AML-193 (cell line): Measurements from ENCODE around the gene PKDREJ.

Experiments used
- DNase-seq, 2 experiments: peaks; one replicate each; lab custom pipeline; 2025; lab: John Stamatoyannopoulos, UW

The PKDREJ gene

DNA sequence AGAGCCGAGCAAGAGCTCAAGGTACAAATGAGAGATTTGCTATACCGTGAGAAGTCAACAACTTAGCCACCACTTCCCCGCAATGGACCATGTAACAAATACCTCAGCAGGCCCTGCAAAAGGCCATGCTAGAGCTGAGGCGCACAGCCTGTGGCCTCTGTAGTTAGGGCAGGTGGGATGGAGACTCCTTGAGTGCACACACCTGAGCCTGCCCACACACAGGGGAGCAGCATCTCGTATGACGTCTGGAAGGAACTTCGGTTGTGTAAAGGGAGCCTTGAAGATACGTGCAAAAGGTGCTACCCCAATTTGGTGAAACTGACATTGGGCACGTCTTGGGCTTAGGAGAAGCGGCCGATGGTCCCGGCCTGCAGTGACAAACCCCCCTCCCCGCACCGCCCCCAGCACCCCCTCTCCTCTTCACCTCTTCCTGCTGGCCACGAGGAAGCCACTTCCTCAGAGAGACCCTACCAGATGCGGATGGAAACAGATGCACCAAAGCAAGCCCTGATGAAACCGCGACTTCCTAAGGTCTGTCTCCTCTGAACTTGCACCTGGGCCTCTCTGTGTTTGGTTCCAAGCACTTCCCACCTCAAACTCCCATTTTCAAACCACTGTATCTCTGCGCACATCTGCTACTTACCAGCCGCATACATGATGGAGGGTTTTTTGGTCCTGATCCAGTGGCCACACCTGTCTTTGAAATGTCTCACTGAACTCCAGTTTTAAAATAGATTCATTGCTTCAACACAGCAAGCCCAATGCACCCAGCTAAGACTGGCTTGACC, 23.7 kb downstream of the PKDREJ start:
- DNase-seq = no peak

DNA sequence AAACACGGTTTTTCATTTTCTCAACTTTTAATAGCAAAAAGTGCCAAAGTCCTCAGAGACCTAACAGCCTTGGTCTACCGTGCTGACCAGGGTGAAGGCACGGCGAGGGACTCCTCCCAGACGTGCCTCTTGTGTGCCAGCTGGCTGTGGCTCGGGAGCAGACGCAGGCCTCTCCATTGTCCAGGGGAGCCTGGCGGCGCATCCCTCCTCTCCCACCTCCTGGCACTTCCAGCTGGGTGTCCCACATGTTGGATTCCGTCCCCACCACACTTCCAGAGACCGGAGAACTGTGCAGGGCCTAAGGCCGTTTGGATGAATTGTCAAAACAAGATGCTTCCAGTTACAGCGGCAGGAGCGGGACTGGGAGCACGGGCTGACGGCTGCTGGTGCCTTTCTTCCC, 24.6 kb downstream of the PKDREJ start:
- no peak for DNase-seq

DNA sequence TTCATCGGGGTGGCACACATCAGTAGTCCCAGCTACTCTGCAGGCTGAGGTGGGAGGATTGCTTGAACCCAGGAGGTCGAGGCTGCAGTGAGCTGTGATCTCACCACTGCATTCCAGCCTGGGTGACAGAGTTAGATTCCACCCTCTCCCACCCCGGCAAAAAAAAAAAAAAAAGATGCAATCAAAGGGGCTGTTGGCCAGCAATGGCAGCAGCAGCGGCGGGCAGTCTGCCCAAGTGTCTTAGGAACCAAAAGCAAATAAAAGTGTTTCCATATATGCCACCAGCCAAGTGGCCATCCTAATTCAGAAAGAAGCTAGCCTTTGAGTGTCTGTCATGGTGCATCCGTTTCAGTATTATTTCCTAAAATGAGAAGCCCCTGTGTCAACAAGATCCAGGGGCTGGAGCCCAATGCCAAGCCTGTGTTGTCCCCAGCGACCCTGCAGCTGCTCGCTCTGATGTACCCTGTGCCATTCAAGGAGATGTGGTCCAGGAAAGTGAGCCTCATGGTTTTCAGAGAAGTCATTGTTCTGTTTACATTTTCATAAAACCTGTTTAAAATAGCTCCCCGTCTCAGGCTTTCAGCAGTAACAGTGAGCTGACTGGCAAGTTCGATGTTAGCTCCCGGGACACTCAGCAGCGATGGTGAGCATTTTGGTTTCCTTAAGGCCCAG, 25.6 kb downstream of the PKDREJ start:
- DNase-seq = no peak

DNA sequence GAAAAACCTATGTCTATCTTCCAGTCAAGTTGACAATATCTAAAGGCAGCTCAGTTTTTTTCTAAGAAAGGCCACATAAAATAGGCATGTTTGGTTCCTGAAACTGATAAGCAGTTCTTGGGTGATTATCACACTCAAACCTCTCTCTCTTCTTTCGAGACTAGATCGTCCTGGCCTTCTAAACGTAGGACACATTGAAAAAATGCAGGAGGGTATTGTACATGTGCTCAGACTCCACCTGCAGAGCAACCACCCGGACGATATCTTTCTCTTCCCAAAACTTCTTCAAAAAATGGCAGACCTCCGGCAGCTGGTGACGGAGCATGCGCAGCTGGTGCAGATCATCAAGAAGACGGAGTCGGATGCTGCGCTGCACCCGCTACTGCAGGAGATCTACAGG, 28.2 kb downstream of the PKDREJ start:
- DNase-seq = no peak

DNA sequence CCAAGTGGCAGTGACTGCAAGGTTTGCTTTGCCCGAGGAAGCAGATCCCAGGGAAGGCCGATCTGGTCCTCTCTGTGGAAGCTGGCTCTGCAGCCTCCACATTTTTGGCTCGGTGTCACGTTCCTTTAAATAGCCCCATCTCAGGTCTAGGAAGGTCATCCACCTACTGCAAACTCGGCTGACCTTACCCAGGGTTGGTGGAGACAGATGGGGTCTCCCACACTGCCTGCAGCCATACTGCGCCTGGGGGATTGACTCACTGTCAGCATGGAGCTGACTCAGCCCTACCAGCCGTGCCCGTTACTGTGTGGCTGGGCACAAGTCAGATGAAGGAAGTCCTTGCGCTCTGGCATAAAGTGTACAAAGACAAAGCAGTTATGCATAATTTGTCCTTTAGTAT, 29.9 kb downstream of the PKDREJ start:
- no peak for DNase-seq

DNA sequence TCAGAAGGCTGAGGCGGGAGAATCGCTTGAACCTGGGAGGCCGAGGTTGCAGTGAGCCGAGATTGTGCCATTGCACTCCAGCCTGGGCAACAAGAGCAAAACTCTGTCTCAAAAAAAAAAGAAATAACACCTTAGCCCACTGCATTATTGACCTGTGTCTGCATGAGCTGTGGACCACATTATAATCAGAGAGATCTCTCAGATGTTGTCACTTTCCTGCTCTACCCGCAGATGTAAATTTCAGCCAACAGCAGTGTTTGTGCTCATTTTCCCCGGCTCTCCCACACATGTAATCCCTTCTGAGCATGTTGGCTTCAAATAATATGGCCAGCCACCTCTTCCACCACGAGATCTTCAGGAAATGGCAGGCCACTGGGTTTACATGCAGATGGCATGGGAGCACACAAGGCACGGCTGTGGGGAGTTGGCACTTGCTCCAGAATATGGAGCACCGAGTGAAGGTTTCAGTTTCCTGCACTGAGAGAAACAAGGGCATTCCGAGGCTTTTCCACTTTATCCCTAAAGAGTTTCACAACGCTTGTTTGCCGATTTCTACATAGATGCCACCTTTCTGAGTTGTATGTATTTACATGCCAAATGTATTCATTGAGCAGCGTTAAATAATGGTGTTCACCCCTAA, 32.8 kb downstream of the PKDREJ start:
- no peak for DNase-seq

DNA sequence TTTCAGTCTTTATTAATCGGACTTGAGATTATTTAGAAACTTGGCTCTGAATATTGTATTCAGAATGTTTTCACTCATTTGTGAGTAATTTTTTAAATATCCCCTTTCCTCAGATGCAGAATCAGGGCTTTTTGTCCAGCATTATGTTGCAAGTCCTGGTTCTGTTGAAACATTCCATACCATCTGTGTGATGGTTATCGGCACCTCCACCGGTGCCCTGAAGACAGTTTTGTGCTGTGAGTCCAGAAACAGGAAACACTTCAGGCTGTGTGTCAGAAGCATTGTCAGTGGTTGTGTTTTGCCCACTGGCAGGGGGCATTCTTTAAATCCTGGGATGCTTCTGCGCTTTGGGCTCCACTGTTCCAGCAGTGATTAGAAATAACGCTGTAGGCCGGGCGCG, 33.4 kb downstream of the PKDREJ start:
- no peak for DNase-seq

DNA sequence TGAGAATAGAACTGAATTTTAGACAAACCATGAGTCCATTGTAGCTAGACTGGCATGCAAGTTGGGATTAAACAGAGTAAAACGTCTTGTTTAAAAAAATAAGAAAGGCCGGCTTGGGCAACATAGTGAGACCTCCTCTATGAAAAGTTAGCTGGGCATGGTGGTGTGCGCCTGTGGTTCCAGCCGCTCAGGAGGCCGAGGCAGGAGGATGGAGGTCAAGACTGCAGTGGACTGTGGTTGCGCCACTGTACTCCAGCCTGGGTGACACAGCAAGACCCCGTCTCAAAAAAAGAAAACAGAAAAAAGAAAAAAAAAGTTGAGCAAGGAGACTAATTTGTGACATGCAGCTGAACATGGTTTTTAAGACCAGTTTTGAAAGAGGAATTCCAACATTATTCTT, 36.6 kb downstream of the PKDREJ start:
- no peak for DNase-seq

DNA sequence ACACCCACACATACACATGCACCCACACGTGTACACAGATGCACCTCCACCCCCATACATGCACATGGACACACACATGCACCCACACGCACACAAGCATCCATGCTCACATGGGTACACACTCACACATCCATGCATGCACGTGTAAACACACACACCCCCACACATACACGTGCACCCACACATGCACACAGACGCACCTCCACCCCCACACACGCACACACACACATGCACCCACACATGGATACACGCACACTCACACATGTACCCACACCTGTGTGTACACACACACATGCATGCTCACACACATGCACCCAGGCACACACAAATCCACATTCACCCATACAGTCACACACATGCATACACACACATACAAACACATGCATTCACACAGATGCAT, 37.5 kb downstream of the PKDREJ start:
- DNase-seq = no peak

DNA sequence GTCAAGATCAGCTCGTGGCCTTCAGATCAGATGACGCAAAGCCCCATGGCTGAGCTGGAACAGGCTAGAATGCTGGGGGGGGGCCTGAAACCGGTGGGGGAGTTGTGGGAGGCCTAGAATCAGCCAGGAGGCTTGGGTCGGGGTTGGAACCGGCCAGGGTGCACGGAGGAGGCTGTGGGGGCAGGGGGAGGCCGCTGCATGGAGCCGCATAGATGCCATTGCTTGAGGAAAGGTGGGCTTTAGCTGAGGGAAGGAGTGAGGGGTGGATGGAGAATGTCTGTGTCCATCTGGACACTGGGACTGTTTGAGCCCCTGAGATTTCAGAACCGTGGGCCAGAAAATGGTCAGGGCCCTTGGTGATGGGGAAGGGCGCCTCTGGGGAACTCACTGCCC, 38.2 kb downstream of the PKDREJ start:
- no peak for DNase-seq

DNA sequence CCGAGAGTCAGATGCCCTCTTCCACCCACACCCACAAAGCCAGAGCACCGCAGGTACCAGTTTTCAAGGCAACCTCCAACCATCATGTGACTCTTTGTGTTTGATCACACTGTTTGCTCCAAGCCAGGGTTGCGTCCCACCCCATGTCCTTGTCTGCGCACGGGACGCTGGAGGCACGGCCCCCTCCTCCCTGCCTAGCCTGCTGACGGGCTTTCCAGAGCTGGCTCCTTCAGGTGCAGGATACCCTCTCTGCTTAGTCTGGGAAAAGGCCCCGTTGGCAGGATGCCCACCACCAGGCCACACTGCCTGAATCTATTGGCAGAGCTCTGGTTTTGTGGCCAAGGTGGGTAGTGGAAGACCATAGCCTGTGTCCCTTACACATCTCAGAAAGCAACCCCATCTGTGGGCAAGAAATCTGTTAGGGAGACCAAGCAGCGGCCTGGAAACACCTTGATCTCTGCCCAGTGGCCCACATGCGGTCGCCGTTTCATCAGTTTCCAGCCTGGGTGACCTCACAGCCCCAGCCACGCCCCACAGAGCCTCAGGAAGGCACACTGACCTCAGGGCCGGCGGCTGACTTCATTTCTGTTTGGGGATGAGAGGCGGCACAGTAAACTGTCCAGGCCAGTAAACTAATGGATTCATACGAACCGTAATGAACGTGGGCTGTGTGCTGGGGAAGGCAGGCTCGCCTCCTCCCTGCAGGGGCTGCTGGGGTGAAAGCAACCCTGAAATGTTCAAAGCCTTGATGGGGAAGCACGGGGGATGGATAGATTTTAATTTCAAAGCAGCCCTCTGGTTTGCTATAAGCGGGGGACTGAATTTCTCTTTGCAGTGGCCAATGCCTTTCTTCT, 38.9 kb downstream of the PKDREJ start:
- no peak for DNase-seq

DNA sequence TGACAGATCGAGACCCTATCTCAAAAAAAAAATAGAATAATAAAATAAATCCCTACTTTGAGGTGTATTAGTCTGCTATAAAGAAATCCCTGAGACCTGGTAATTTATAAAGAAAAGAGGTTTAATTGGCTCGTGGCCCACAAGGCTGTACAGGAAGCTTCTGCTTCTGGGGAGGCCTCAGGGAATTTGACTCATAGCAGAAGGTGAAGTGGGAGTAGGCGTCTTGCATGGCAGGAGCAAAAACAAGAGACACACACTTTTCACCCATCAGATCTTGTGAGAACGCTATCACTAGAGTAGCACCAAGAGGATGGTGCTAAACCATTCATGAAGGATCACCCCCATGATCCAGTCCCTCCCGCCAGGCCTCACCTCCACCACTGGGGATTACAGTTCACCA, 42.2 kb downstream of the PKDREJ start:
- no peak for DNase-seq

DNA sequence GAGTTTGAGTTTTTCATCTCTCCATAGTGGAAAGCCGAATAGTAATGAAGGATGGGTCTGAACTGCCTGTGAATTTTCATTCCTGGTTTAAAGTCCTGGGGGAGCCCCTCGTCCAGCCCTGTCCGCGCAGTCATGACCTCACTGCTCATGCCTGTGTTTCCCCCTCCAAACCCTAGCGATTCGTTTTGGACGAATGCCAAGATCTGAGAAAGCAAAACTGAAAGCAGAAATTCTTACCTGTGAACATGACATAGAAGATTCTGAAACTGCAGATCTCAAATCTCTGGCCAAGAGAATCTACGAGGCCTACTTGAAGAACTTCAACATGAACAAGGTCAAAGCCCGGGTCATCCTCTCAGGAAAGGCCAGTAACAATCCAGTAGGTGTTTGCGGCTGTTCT, 43.5 kb downstream of the PKDREJ start:
- no peak for DNase-seq

DNA sequence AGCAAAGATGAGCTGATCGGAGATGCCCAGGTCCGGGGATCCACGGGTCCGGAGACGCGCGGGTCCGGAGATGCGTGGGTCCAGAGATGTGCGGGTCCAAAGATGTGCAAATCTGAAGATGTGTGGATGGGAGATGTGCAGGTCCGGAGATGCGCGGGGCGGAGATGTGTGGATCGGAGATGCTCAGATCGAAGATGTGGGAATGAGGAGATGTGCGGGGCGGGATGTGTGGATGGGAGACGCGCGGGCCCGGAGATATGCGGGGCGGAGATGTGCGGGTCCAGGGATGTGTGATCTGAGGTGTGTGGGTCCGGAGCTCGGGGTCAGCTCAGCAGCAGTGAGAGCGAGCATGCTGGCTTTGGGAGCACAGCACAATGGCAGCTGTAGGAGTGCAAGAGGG, 48.5 kb downstream of the PKDREJ start:
- DNase-seq = no peak

DNA sequence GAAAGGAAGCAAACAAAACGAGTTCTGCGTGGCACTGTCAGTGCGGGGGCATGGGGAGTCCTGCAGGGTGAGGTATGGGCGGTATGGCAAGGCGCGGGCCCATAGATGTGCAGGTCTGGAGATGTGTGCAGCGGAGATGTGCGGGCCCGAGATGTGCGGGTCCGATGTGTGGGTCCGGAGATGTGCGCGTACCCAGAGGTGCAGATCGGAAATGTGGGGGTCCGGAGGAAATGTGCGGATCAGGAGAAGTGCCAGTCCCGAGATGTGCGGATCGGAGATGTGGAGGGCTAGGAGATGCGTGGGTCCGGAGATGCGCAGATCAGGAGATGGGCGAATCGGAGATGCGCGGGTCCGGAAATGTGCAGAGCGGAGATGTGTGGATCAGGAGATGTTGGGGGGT, 49.0 kb downstream of the PKDREJ start:
- DNase-seq = no peak

DNA sequence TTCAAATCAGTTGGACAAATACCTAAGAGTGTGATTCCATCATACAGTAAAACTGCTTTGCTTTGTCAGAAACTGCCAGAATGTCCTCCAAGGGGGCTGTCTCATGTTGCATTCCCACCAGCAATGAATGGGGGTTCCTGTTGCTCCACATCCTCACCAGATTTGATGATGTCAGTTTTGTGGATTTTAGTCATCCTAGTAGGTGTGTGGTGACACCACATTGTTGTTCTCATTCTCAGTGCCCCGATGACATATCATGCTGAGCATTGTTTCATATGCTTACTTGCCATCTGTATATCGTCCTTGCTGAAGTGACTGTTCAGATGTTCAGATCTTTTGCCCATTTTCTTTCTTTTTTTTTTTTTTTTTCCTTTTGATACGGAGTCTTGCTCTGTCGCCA, 50.1 kb downstream of the PKDREJ start:
- DNase-seq = no peak

DNA sequence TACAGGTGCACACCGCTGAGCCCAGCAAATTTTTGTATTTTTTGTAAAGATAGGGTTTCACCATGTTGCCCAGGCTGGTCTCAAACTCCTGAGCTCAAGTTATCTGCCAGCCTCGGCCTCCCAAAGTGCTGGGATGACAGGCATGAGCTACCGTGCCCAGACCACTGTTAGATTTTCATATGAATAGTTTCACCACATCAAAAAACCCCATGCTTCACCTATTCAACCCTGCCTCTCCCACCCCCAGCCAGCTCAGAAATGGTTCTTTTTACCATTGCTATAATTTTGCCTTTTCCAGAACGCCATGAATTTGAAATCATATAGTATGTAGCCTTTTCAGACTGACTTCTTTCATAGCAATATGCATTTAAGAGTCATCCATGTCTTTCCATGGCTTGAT, 50.9 kb downstream of the PKDREJ start:
- DNase-seq = no peak

DNA sequence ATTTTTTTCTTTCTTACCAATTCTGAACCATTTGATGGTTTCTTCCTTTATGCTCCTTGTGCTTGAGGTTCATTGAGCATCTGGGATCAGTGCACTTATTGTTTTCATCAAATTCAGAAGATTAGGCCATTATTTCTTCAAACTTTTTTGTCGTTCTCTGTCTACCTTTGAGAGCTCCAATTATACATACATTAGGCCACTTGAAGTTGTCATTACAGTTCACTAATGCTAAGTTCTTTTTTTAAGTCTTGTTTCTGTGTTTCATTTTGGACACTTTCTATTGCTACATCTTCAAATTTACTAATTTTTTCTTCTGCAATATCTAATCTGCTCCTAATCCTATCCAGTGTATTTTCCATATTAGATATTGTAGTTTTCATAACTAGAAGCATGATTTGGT, 53.9 kb downstream of the PKDREJ start:
- no peak for DNase-seq
